Colon (tissue), 2 donors: Measurements from ENCODE around the gene USH2A.
"Not testable (repeated sequence)": the region's sequence is repeated elsewhere in the genome, so short reads cannot be mapped to it uniquely, and the experiment has no call there.

Experiments used
- FAIRE-seq: peaks from 2 replicates; lab custom pipeline; 2012; peaks lifted over from hg19 to GRCh38; lab: Jason Lieb, UNC
- donor health status: control.
- donor health status: control.

The USH2A gene

GRCh38 chr1:216045400-216045799, 377.8 kb downstream of the USH2A start:
- FAIRE-seq, result no peak

GRCh38 chr1:216044538-216044937, 378.7 kb downstream of the USH2A start:
- no peak for FAIRE-seq

GRCh38 chr1:216034506-216034905, 388.7 kb downstream of the USH2A start:
- FAIRE-seq, result no peak

- no peak for FAIRE-seq
Observed at GRCh38 chr1:216032961-216033614, 390.2 kb downstream of the USH2A start.

- FAIRE-seq, result no peak
Observed at GRCh38 chr1:216032284-216032683, 391.0 kb downstream of the USH2A start.

DNA sequence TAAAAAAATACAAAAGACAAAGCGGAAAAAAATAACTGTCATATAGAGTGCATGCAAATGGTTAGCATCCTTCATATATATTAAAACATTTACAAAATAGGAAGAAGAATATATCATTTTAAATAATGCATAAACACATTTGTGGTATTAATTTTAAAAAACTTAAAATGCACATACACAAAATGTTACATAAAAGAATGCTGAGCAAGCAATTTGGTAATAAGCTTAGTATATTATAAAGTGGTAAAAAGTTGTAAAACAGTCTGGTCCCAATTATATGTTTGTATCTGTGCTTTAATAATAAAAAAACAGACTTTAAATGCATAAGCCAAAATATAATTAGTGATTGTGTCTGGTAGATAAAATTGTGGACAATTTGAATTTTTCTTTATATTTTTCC, 394.6 kb downstream of the USH2A start:
- no peak for FAIRE-seq

DNA sequence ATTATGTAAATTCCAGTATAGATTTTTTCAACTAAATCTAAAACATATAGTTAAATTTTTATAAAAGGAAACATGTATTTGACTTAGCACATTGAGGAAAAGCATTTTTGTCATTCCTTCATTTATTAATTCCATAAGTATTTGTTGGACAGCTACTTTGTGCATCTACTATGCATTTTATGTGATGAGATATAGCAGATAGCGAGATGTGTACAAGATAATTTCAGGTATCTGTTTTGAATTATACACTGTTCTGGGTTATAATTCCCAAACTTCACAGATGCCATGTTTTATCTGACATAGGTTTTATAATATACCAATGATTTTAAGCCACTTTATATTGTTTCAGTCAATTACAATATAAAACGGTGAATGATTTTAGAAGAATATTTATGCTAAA, 398.7 kb downstream of the USH2A start:
- FAIRE-seq, result peak; percentile 36

DNA sequence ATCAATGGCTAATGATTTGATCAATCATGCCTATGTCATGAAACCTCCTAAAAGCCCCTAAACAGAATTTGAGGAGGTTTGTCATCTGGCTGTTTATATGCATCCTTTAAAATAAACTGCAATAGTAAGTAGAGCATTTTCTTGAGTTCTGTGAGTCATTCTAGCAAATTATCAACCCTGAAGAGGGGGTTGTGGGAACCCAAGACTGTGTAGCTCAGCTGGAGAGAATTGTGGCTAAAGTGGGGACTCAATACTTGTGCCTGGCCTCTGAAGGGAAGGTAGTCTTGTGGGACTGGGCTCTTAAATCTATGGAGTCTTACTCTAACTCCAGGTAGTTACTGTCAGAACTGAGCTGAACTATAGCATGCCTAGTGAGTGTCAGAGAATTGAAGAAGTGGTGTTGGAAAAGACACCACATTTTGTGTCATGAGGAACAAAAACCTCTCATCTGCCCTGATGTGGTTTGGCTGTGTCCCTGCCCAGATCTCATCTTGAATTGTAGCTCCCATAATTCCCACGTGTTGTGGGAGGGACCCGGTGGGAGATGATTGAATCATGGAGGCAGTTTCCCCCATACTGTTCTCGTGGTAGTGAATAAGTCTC, 402.4 kb downstream of the USH2A start:
- FAIRE-seq, result no peak

- no peak for FAIRE-seq
Observed at GRCh38 chr1:216015116-216015515, 408.1 kb downstream of the USH2A start.

- FAIRE-seq, result no peak
Observed at GRCh38 chr1:216014086-216014485, 409.2 kb downstream of the USH2A start.

GRCh38 chr1:216009456-216009855, 413.8 kb downstream of the USH2A start:
- not testable (repeated sequence) for FAIRE-seq

DNA sequence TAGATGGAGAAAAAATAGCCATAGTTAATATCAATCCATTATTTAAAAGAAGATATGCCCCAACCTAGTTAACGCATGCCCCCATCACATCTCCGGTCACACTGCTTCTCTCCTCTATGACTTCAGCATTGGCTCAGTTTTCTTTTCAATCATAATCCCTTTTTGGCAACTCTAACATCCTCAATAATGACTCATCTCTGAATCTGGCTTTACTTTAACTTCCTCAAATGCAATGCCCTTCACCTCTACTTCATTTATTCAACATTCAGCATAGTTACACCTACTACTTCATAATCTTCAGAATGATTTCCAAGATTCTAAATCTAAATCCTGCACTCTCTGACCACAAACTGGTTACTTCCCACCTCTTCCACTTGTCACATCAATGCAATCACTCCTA, 417.3 kb downstream of the USH2A start:
- no peak for FAIRE-seq

GRCh38 chr1:215992620-215993019, 430.6 kb downstream of the USH2A start:
- no peak for FAIRE-seq

- no peak for FAIRE-seq
Observed at GRCh38 chr1:215987092-215987875, 436.0 kb downstream of the USH2A start.

- FAIRE-seq, result no peak
Observed at GRCh38 chr1:215986401-215986800, 436.8 kb downstream of the USH2A start.

GRCh38 chr1:215983680-215984079, 439.6 kb downstream of the USH2A start:
- no peak for FAIRE-seq

GRCh38 chr1:215971793-215972441, 451.3 kb downstream of the USH2A start:
- no peak for FAIRE-seq

GRCh38 chr1:215970406-215970805, 452.8 kb downstream of the USH2A start:
- FAIRE-seq, result no peak

GRCh38 chr1:215963621-215964020, 459.6 kb downstream of the USH2A start:
- FAIRE-seq, result no peak

DNA sequence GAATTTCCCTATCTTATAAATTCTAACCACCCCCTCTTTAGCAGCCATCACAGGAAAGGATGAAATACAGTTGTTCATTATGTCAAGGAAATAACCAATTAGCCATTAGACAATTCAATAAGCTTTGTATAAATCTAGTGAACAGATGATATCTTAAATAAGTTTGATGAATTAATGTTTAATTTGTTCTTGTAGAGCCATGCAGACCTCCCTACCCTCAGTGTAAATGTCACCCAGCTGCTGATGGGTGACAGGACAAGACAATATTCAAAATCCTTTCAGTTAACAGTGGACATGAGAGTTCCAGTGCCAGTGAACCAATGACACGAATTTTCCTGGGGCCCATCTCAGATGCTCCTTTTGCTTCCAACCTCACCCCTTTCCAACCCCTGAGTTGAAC, 460.2 kb downstream of the USH2A start:
- FAIRE-seq, result no peak

DNA sequence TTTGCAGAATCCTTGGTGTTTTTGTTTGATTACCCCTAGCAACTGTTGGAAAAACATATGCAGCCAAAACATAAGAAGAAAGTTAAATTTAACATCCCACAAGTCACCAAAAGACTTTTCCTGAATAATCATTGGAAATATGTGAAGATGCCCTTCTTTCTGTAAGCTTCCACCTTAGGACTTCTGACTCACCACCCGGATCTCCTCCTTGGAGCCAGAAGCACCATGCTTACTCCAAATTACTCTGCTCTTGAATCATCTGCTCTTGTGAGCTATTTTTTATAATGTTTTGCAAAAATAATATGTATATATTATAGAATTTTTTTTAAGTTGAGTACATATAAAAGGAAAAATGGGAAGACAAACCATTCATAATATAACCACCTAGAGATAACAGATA, 464.4 kb downstream of the USH2A start:
- FAIRE-seq, result no peak

DNA sequence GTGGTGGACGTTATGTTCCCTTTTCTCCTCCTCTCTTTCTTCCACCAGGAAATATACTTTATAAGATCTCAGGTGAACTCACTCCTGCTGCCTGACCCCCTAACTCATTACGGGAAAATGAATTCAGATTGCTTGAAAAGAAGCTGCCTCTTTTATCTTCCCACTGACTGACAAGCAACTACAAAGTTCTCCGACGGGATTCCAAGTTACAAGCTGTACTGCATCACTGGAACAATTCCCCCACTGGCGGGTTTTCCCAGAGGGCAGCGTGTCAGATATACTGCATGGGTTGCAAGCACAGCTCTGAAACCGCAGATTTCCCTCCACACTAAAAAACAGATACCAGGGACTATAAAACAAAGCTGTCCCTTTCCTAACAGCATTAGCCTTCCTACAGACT, 465.6 kb downstream of the USH2A start:
- FAIRE-seq, result no peak

- FAIRE-seq, result no peak
Observed at GRCh38 chr1:215932558-215932957, 490.7 kb downstream of the USH2A start.
